Muscle of leg (tissue), 11 donors: Measurements from ENCODE around the gene PPP2R2C. TPM values are rescaled to one million over a fixed set of nuclear protein-coding genes. Genes with fewer than 3 reads are reported as not detected.

ENCODE experiments used
- DNase-seq: peaks from one replicate; pipeline ENCODE4 v3.0.0; 2013
- H3K27ac ChIP-seq: one replicate; pipeline ENCODE4 v1.5.1; 2013; ENCODE audit warnings: mild to moderate bottlenecking, low read length, control low read depth
- H3K27me3 ChIP-seq: one replicate; pipeline ENCODE4 v1.6.1; 2013; ENCODE audit warnings: low read length; ENCODE audit not compliant: control insufficient read depth, insufficient read depth
- H3K36me3 ChIP-seq: one replicate; pipeline ENCODE4 v1.6.1; 2013; ENCODE audit warnings: low read length; ENCODE audit not compliant: control insufficient read depth, insufficient read depth
- H3K4me1 ChIP-seq: one replicate; pipeline ENCODE4 v1.6.1; 2013; ENCODE audit warnings: low read length; ENCODE audit not compliant: control insufficient read depth, insufficient read depth
- H3K4me3 ChIP-seq: one replicate; pipeline ENCODE4 v1.5.1; 2013; ENCODE audit warnings: low read length, control low read depth
- H3K9me3 ChIP-seq: replicated peaks from 2 replicates; pipeline ENCODE4 v1.6.1; 2013; ENCODE audit warnings: low read depth, low read length; ENCODE audit not compliant: control insufficient read depth
- WGBS: methylation state at CpG from one replicate; pipeline ENCODE4 v1.1.5; 2013; ENCODE audit warnings: missing lambda C conversion rate; ENCODE audit not compliant: insufficient coverage; 5-methylcytosine and 5-hydroxymethylcytosine counted together
- polyA plus RNA-seq, 8 donors: library from polyadenylated mRNA; unstranded; fragments of 120-200 nt; gene quantifications; one replicate each; pipeline versions ENCODE4 v1.2.1 to v1.2.3, GENCODE V29; 2013; ENCODE audit warnings: inconsistent platforms in 1 of 8, low replicate concordance in 1 of 8; ENCODE audit not compliant: insufficient read length in 8 of 8, insufficient read depth in 1 of 8
- total RNA-seq: library from RNA; stranded (reverse); fragments of 120-200 nt; gene quantifications from one replicate; pipeline ENCODE4 v1.2.4, GENCODE V29; 2013

The PPP2R2C gene
- total and polyA plus RNA-seq, 9 donors: 0.09 to 3.4 (median 0.17) TPM

DNA sequence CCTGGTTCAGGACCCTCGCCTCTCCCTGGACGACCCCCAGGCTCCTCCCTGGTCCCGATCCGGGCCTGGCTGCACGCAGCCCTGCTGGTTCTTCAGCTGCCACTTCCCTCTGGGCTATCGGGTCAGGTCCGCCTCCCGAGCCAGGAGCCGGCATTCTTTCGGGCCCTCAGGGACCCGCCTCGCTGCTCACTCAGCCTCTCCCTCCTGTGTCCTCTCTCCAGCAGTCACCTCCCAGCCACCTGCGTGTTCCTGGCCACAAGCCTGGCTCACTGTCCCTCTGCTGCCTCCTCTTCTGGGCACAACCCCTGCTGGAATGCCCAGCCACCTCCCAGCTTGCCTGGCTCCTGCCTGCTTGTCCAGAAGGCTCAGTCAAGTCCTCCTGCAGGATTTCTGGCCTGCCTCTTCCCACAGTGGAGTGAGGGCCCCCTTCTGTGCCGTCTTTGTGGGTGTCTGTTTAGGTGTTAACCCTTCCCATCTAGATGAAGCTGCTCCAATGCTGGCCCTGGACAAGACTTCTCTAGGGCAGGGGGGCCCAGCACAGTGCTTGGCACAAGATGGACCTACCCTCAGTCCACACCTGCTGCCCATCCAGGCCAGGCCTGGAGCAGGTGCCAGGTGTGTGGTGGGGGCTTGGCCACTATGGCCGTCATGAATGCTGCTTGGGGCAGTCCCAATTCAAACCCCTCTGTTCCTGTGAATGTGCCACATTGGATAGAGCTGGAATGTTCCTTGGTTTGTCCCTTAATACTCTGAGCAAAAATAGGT is 200.5 kb downstream of the PPP2R2C start:
- Histone ChIP-seq H3K27me3 (peaks cover 2% of the 10 kb centered on the region), H3K27ac (no peak overlapping the region), H3K4me1 (peaks cover 51% of the 10 kb centered on the region), H3K36me3 (no peaks in the 10 kb centered on the region), H3K9me3 (no peaks in the 10 kb centered on the region), H3K4me3 (no peak overlapping the region)
- 45% methylated on average over 13 of the region's 15 CpGs for WGBS
- DNase-seq: no peak

DNA sequence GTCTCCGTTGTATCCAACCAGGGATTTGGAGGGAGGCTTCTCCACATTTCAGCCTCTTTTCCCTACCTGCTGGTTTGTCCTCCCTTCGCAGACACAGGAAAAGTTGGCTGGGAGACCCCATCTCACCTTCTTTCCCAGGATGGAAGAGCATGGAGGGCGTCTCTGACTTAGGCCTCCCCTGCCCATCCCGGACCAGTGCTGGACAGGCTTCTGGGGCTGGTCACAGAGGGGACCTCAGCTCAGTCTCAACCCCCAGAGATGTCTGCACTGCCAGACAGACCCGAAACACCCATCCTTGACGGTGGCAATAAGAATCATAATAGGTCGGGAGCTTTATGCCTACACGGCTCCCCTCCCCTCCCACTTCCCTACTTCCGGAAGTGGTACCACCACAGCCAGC is 201.2 kb downstream of the PPP2R2C start:
- H3K9me3 ChIP-seq: no peaks in the 10 kb centered on the region
- no peak overlapping the region for H3K27ac ChIP-seq
- no peaks in the 10 kb centered on the region for H3K36me3 ChIP-seq
- peaks cover 2% of the 10 kb centered on the region for H3K27me3 ChIP-seq
- no peak for DNase-seq
- no peak overlapping the region for H3K4me3 ChIP-seq
- H3K4me1 ChIP-seq: peaks cover 45% of the 10 kb centered on the region
- 63% methylated on average over 8 of the region's 9 CpGs for WGBS

DNA sequence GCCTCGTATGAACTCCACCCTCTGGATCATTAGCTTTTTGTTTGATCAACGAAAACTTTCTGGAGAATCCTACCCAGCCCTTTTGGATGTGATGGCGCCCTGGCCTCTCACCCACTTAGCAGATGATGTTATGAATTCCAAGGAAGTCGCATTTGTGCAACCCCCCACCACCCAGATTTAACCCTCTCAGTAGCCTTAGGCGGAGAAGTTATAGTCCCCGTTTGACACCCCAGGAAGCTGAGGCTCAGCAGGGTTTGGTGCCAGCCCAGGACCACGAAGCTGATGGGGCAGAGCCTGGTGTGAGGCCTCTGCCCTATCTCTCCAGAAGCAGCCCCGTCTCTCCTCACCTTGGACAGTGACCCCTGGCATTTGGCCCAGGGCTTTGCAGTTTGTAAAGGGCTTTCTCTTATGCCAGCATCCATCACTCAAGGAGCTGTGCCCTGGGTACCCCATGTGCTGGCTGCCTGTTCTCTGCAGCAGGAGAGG is 201.7 kb downstream of the PPP2R2C start:
- WGBS: 4% methylated on average over 3 of the region's 8 CpGs
- Histone ChIP-seq H3K27ac (no peak overlapping the region), H3K9me3 (no peaks in the 10 kb centered on the region), H3K4me1 (peaks cover 39% of the 10 kb centered on the region), H3K4me3 (peak overlapping the region; percentile 46), H3K27me3 (peaks cover 2% of the 10 kb centered on the region), H3K36me3 (no peaks in the 10 kb centered on the region)
- no peak for DNase-seq

Other genes with a start within 250 kb of the PPP2R2C start
- gene WFS1, start 202.8 kb downstream of the PPP2R2C start, total RNA-seq: 10.5 TPM
- gene WFS1, start 202.8 kb downstream of the PPP2R2C start, polyA plus RNA-seq: 10 to 100 TPM; 16.3 to 28.2 (median 23.9) TPM
- 4.9 TPM for gene MAN2B2, start 102.6 kb upstream of the PPP2R2C start, total RNA-seq
- gene MAN2B2, start 102.6 kb upstream of the PPP2R2C start, polyA plus RNA-seq: 10 to 100 TPM in 1 of 8 donors, 1 to 10 TPM in 7; 5.3 to 12.1 (median 8.8) TPM
- gene MRFAP1, start 168.1 kb upstream of the PPP2R2C start, total RNA-seq: 54.2 TPM
- 100 to 1,000 TPM; 248 to 335 (median 271) TPM for gene MRFAP1, start 168.1 kb upstream of the PPP2R2C start, polyA plus RNA-seq
- gene S100P, start 221.3 kb upstream of the PPP2R2C start, total RNA-seq: 2.1 TPM
- 1 to 10 TPM in 6 of 8 donors, under 1 TPM in 2; 0.41 to 3.9 (median 1.4) TPM for gene S100P, start 221.3 kb upstream of the PPP2R2C start, polyA plus RNA-seq
- gene MRFAP1L1, start 237.3 kb upstream of the PPP2R2C start, total RNA-seq: 57.0 TPM
- gene MRFAP1L1, start 237.3 kb upstream of the PPP2R2C start, polyA plus RNA-seq: 10 to 100 TPM; 53.9 to 77.5 (median 56.8) TPM
- 8.7 TPM for gene BLOC1S4, start 243.6 kb upstream of the PPP2R2C start, total RNA-seq
- 10 to 100 TPM in 1 of 8 donors, 1 to 10 TPM in 7; 8.6 to 10.0 (median 9.6) TPM for gene BLOC1S4, start 243.6 kb upstream of the PPP2R2C start, polyA plus RNA-seq